CD4-positive, alpha-beta memory T cell (primary cell): ENCODE measurements around the gene UNC79. TPM values are rescaled to one million over a fixed set of nuclear protein-coding genes. Genes with fewer than 3 reads are reported as not detected.
"Not testable (repeated sequence)": the region's sequence is repeated elsewhere in the genome, so short reads cannot be mapped to it uniquely, and the experiment has no call there.

Source experiments
- CTCF ChIA-PET: fragments of 350-600 bp; sonication (Branson Sonifier 250); formaldehyde crosslinking; loops from one replicate; lab custom pipeline; 2021; ENCODE audit warnings: inconsistent platforms; ENCODE audit not compliant: partially characterized antibody; lab: Charles Lee
- POLR2A ChIA-PET: fragments of 350-600 bp; sonication (Branson Sonifier 250); formaldehyde crosslinking; loops from one replicate; lab custom pipeline; 2021; ENCODE audit not compliant: partially characterized antibody; lab: Charles Lee
- DNase-seq, 5 donors: peaks; one replicate each; pipeline versions ENCODE4 v3.0.0 to v3.0.0-alpha.2; 2020 to 2022; ENCODE audit warnings: mixed read lengths in 1 of 5
- H3K27ac ChIP-seq: one replicate; pipeline ENCODE4 v1.7.0; 2013; ENCODE audit warnings: low read depth, low read length
- H3K27me3 ChIP-seq: 2 replicates; pipeline ENCODE4 v1.7.0; 2013; ENCODE audit warnings: mild to moderate bottlenecking, low read length, moderate library complexity; ENCODE audit not compliant: insufficient read depth
- H3K36me3 ChIP-seq: 2 replicates; pipeline ENCODE4 v1.7.0; 2013; ENCODE audit warnings: mild to moderate bottlenecking, low read length, moderate library complexity; ENCODE audit not compliant: insufficient read depth
- H3K4me1 ChIP-seq: 2 replicates; pipeline ENCODE4 v1.7.0; 2013; ENCODE audit warnings: mild to moderate bottlenecking, low read length, moderate library complexity; ENCODE audit not compliant: insufficient read depth
- H3K4me3 ChIP-seq, 2 donors: one replicate each; pipeline ENCODE4 v1.7.0; 2013; ENCODE audit warnings: low read length in 2 of 2, mild to moderate bottlenecking in 1 of 2
- H3K9me3 ChIP-seq, 2 donors: one replicate each; pipeline ENCODE4 v1.7.0; 2013; ENCODE audit warnings: low read length in 2 of 2, control low read depth in 1 of 2; ENCODE audit not compliant: control insufficient read depth in 1 of 2
- H3K27ac Mint-ChIP-seq, 7 donors: one replicate each; pipeline ENCODE4 v1.8.0; 2020 to 2021; ENCODE audit warnings: mixed read lengths in 7 of 7, mild to moderate bottlenecking in 6 of 7, inconsistent platforms in 3 of 7, moderate library complexity in 3 of 7
- H3K27me3 Mint-ChIP-seq, 2 donors: one replicate each; pipeline ENCODE4 v1.8.0; 2020 to 2021; ENCODE audit warnings: mixed read lengths in 2 of 2
- H3K36me3 Mint-ChIP-seq, 2 donors: one replicate each; pipeline ENCODE4 v1.8.0; 2020 to 2021; ENCODE audit warnings: mixed read lengths in 2 of 2, inconsistent platforms in 1 of 2, mild to moderate bottlenecking in 1 of 2
- H3K4me1 Mint-ChIP-seq, 4 donors: one replicate each; pipeline ENCODE4 v1.8.0; 2020 to 2021; ENCODE audit warnings: mixed read lengths in 4 of 4, mild to moderate bottlenecking in 1 of 4
- H3K4me3 Mint-ChIP-seq, 8 donors: one replicate each; pipeline ENCODE4 v1.8.0; 2020 to 2021; ENCODE audit warnings: mixed read lengths in 8 of 8, mild to moderate bottlenecking in 7 of 8, moderate library complexity in 6 of 8, inconsistent platforms in 3 of 8
- H3K9me3 Mint-ChIP-seq, 8 donors: one replicate each; pipeline ENCODE4 v1.8.0; 2020 to 2021; ENCODE audit warnings: mixed read lengths in 8 of 8, mild to moderate bottlenecking in 5 of 8, inconsistent platforms in 3 of 8, moderate library complexity in 1 of 8
- intact Hi-C: fragments of 100-400 bp; cut with micrococcal nuclease; formaldehyde crosslinking; loops from one replicate; pipeline ENCODE4 v1.15.1; 2023
- polyA plus RNA-seq, 2 donors: library from polyadenylated mRNA; unstranded; fragments of 300-500 nt; fragmentation: Illumina TruSeq; gene quantifications; one replicate each; pipeline ENCODE4 v1.2.3, GENCODE V29; 2021
- total RNA-seq, 2 experiments: library from RNA; stranded (reverse); gene quantifications; one replicate each; pipeline ENCODE4 v1.2.3, GENCODE V29; 2021

The UNC79 gene
- total and polyA plus RNA-seq, 4 experiments from 2014 or later: 0.03 to 0.06 TPM; not detected in 2

GRCh38 chr14:93458234-93458633 lies 27.5 kb downstream of the UNC79 start:
- H3K27ac Mint-ChIP-seq: no peak overlapping the region
- Histone ChIP-seq H3K27ac (no peak overlapping the region), H3K4me3 (no peak overlapping the region), H3K4me1 (no peaks in the 10 kb centered on the region), H3K27me3 (no peaks in the 10 kb centered on the region), H3K36me3 (no peaks in the 10 kb centered on the region), H3K9me3 (no peaks in the 10 kb centered on the region)
- no peaks in the 10 kb centered on the region for H3K4me1 Mint-ChIP-seq
- H3K36me3 Mint-ChIP-seq: no peaks in the 10 kb centered on the region
- DNase-seq: no peak
- H3K27me3 Mint-ChIP-seq: peaks cover 11% of the 10 kb centered on the region in 2 donors
- intact Hi-C loops: no loop called here
- POLR2A ChIA-PET: no interaction called here
- CTCF ChIA-PET: no interaction called here
- H3K9me3 Mint-ChIP-seq: peaks cover 0 to 5% (median 1%) of the 10 kb centered on the region in 8 donors
- H3K4me3 Mint-ChIP-seq: no peak overlapping the region

GRCh38 chr14:93462479-93462878 lies 31.7 kb downstream of the UNC79 start:
- intact Hi-C loops: no loop called here
- Histone ChIP-seq H3K27me3 (no peaks in the 10 kb centered on the region), H3K4me3 (no peak overlapping the region), H3K9me3 (no peaks in the 10 kb centered on the region), H3K27ac (no peak overlapping the region), H3K4me1 (no peaks in the 10 kb centered on the region), H3K36me3 (no peaks in the 10 kb centered on the region)
- no peaks in the 10 kb centered on the region for H3K4me1 Mint-ChIP-seq
- ChIA-PET CTCF (no interaction called here), POLR2A (no interaction called here)
- no peaks in the 10 kb centered on the region for H3K9me3 Mint-ChIP-seq
- no peak overlapping the region for H3K27ac Mint-ChIP-seq
- no peak overlapping the region for H3K4me3 Mint-ChIP-seq
- H3K36me3 Mint-ChIP-seq: no peaks in the 10 kb centered on the region
- no peak for DNase-seq
- H3K27me3 Mint-ChIP-seq: peaks cover 3 to 4% of the 10 kb centered on the region in 2 donors

- no peaks in the 10 kb centered on the region for H3K4me1 Mint-ChIP-seq
- H3K27me3 Mint-ChIP-seq: peaks cover 0 to 4% of the 10 kb centered on the region in 2 donors
- Histone ChIP-seq H3K27ac (no peak overlapping the region), H3K4me3 (no peak overlapping the region), H3K4me1 (no peaks in the 10 kb centered on the region), H3K27me3 (no peaks in the 10 kb centered on the region), H3K9me3 (no peaks in the 10 kb centered on the region), H3K36me3 (no peaks in the 10 kb centered on the region)
- intact Hi-C loops: no loop called here
- H3K9me3 Mint-ChIP-seq: no peaks in the 10 kb centered on the region
- CTCF ChIA-PET: no interaction called here
- POLR2A ChIA-PET: no interaction called here
- no peaks in the 10 kb centered on the region for H3K36me3 Mint-ChIP-seq
- H3K27ac Mint-ChIP-seq: no peak overlapping the region
- no peak overlapping the region for H3K4me3 Mint-ChIP-seq
- DNase-seq: no peak
These were observed 33.5 kb downstream of the UNC79 start for GRCh38 chr14:93464271-93464670.

GRCh38 chr14:93475471-93475870 lies 44.7 kb downstream of the UNC79 start:
- H3K27me3 Mint-ChIP-seq: peaks cover 10 to 17% of the 10 kb centered on the region in 2 donors
- H3K27ac Mint-ChIP-seq: no peak overlapping the region
- no peak overlapping the region for H3K4me3 ChIP-seq
- H3K27me3 ChIP-seq: no peaks in the 10 kb centered on the region
- no peak overlapping the region for H3K4me3 Mint-ChIP-seq
- no peaks in the 10 kb centered on the region for H3K4me1 Mint-ChIP-seq
- no peak for DNase-seq
- intact Hi-C loops: no loop called here
- peaks cover 0 to 3% (median 0%) of the 10 kb centered on the region in 8 donors for H3K9me3 Mint-ChIP-seq
- no peaks in the 10 kb centered on the region for H3K36me3 ChIP-seq
- H3K4me1 ChIP-seq: no peaks in the 10 kb centered on the region
- H3K27ac ChIP-seq: no peak overlapping the region
- H3K9me3 ChIP-seq: no peaks in the 10 kb centered on the region
- ChIA-PET CTCF (no interaction called here), POLR2A (no interaction called here)
- no peaks in the 10 kb centered on the region for H3K36me3 Mint-ChIP-seq

GRCh38 chr14:93476305-93476704 lies 45.6 kb downstream of the UNC79 start:
- H3K36me3 Mint-ChIP-seq: no peaks in the 10 kb centered on the region
- Histone ChIP-seq H3K4me1 (no peaks in the 10 kb centered on the region), H3K9me3 (no peaks in the 10 kb centered on the region), H3K27ac (no peak overlapping the region), H3K27me3 (no peaks in the 10 kb centered on the region), H3K36me3 (no peaks in the 10 kb centered on the region), H3K4me3 (no peak overlapping the region)
- H3K27me3 Mint-ChIP-seq: peaks cover 10 to 12% of the 10 kb centered on the region in 2 donors
- no peak overlapping the region for H3K27ac Mint-ChIP-seq
- DNase-seq: no peak
- ChIA-PET POLR2A (no interaction called here), CTCF (no interaction called here)
- H3K9me3 Mint-ChIP-seq: peaks cover 0 to 2% (median 0%) of the 10 kb centered on the region in 8 donors
- no peaks in the 10 kb centered on the region for H3K4me1 Mint-ChIP-seq
- intact Hi-C loops: no loop called here
- H3K4me3 Mint-ChIP-seq: no peak overlapping the region

GRCh38 chr14:93479074-93479473 lies 48.3 kb downstream of the UNC79 start:
- H3K4me3 Mint-ChIP-seq, H3K36me3 ChIP-seq, DNase-seq, H3K36me3 Mint-ChIP-seq, H3K4me1 ChIP-seq, POLR2A ChIA-PET, H3K27ac Mint-ChIP-seq, H3K4me3 ChIP-seq, H3K27me3 ChIP-seq, H3K9me3 ChIP-seq, intact Hi-C loops, H3K27ac ChIP-seq, H3K4me1 Mint-ChIP-seq, CTCF ChIA-PET, H3K9me3 Mint-ChIP-seq: not testable (repeated sequence)
- peaks cover 6 to 11% of the 10 kb centered on the region in 2 donors for H3K27me3 Mint-ChIP-seq

GRCh38 chr14:93480867-93481266 lies 50.1 kb downstream of the UNC79 start:
- H3K36me3 Mint-ChIP-seq: no peaks in the 10 kb centered on the region
- ChIA-PET POLR2A (no interaction called here), CTCF (no interaction called here)
- no peak for DNase-seq
- no peak overlapping the region for H3K4me3 ChIP-seq
- H3K27me3 ChIP-seq: no peaks in the 10 kb centered on the region
- intact Hi-C loops: no loop called here
- peaks cover 0 to 2% (median 0%) of the 10 kb centered on the region in 8 donors for H3K9me3 Mint-ChIP-seq
- no peak overlapping the region for H3K4me3 Mint-ChIP-seq
- H3K4me1 ChIP-seq: no peaks in the 10 kb centered on the region
- H3K9me3 ChIP-seq: no peaks in the 10 kb centered on the region
- no peak overlapping the region for H3K27ac ChIP-seq
- H3K27me3 Mint-ChIP-seq: peaks cover 3 to 11% of the 10 kb centered on the region in 2 donors
- no peak overlapping the region for H3K27ac Mint-ChIP-seq
- H3K4me1 Mint-ChIP-seq: no peaks in the 10 kb centered on the region
- H3K36me3 ChIP-seq: no peaks in the 10 kb centered on the region

- no peak for DNase-seq
- CTCF ChIA-PET: no interaction called here
- POLR2A ChIA-PET: no interaction called here
- H3K27ac Mint-ChIP-seq: no peak overlapping the region
- intact Hi-C loops: no loop called here
- no peaks in the 10 kb centered on the region for H3K9me3 ChIP-seq
- H3K36me3 Mint-ChIP-seq: no peaks in the 10 kb centered on the region
- H3K27me3 ChIP-seq: no peaks in the 10 kb centered on the region
- peaks cover 0 to 2% (median 0%) of the 10 kb centered on the region in 8 donors for H3K9me3 Mint-ChIP-seq
- H3K4me1 ChIP-seq: no peaks in the 10 kb centered on the region
- H3K27me3 Mint-ChIP-seq: peaks cover 3 to 11% of the 10 kb centered on the region in 2 donors
- no peak overlapping the region for H3K4me3 Mint-ChIP-seq
- H3K4me1 Mint-ChIP-seq: no peaks in the 10 kb centered on the region
- no peaks in the 10 kb centered on the region for H3K36me3 ChIP-seq
- H3K4me3 ChIP-seq: no peak overlapping the region
- no peak overlapping the region for H3K27ac ChIP-seq
These were observed 51.0 kb downstream of the UNC79 start for GRCh38 chr14:93481758-93482157.
